GM18858 (cell line): Measurements from ENCODE around the gene BCL2L1.

Source experiments
- ATAC-seq: cut with Tn5 transposase; IDR thresholded peaks from one replicate; pipeline ENCODE4 v1.9.1; 2021; ENCODE audit not compliant: unreplicated experiment

BCL2L1 gene

DNA sequence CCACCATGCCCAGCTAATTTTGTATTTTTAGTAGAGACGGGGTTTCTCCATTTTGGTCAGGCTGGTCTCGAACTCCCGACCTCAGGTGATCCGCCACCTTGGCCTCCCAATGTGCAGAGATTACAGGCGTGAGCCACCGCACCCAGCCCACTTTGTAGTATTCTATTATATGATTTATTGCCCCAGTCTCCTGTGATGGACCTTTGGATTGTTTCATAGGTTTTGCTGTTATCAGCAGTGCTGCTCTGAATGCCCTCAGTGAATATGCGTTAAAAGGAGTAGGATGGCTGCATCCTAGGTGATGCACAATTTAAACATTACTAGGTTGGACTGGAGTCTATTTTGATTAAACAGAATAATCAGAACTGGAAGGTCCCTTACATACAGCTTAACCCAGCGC lies 107.3 kb downstream of the BCL2L1 start:
- ATAC-seq, result no peak
